Erythroblast (primary cell): ENCODE results near the gene ZNF407.

Experiments
- GATA1 ChIP-seq: IDR thresholded peaks from 2 replicates; pipeline ENCODE4 v1.6.1; 2011; ENCODE audit warnings: low read depth, mild to moderate bottlenecking, control low read depth, low read length, moderate library complexity
- POLR2A ChIP-seq: IDR thresholded peaks from 2 replicates; pipeline ENCODE4 v1.6.1; 2011; ENCODE audit warnings: mild to moderate bottlenecking, low read length

- no peak for TF ChIP-seq POLR2A
- no peak for TF ChIP-seq GATA1
Measured at GRCh38 chr18:74790451-74790850, 192.8 kb downstream of the ZNF407 start.
